ENCODE measurements around the gene RPL18A.

The RPL18A gene

GRCh38 chr19:17860331-17860992 lies 752 bp downstream of the RPL18A start:
- no peak for TF ChIP-seq CTCF (IDR thresholded peaks at IDR 0.05)

- no peak for TF ChIP-seq CTCF (IDR thresholded peaks at IDR 0.05)
Measured at GRCh38 chr19:17860993-17861360, 1.3 kb downstream of the RPL18A start.

- no peak for TF ChIP-seq CTCF (IDR thresholded peaks at IDR 0.05)
Measured at GRCh38 chr19:17861542-17862402, 2.1 kb downstream of the RPL18A start.

- TF ChIP-seq CTCF (IDR thresholded peaks at IDR 0.05), result no peak
Measured at GRCh38 chr19:17862711-17863519, 3.2 kb downstream of the RPL18A start.

GRCh38 chr19:17863520-17864182 lies 3.9 kb downstream of the RPL18A start:
- TF ChIP-seq CTCF (IDR thresholded peaks at IDR 0.05), result no peak

GRCh38 chr19:17865364-17866311 lies 5.9 kb downstream of the RPL18A start:
- TF ChIP-seq CTCF (IDR thresholded peaks at IDR 0.05), result no peak

Measured in LNCAP (cell line).